ENCODE results near the gene HOXD1. TPM values are rescaled to one million over a fixed set of nuclear protein-coding genes. Genes with fewer than 3 reads are reported as not detected.

Gene HOXD1
- total and polyA plus RNA-seq, 2 of the 4 experiments (the other 2 are of a cell fraction) = not detected

GRCh38 chr2:176202491-176202890, 14.0 kb downstream of the HOXD1 start:
- Histone ChIP-seq H3K18ac (ENCODE audit: low read depth, low read length) (no peak overlapping the region), H4K5ac (ENCODE audit: low read depth, low read length) (no peak overlapping the region), H3K9me1 (ENCODE audit: insufficient read depth, low read length) (no peaks in the 10 kb centered on the region), H2BK20ac (ENCODE audit: low read depth, low read length) (no peak overlapping the region), H4K91ac (ENCODE audit: insufficient read depth, low read depth, low read length) (no peak overlapping the region), H3K79me1 (ENCODE audit: low read depth in 1 of 2, low read length in 2 of 2) (no peaks in the 10 kb centered on the region), H3K4ac (ENCODE audit: low read depth, low read length) (no peak overlapping the region), H2BK5ac (ENCODE audit: low read depth, low read length, poor library complexity, severe bottlenecking) (no peak overlapping the region), H3K4me3 (ENCODE audit: insufficient read depth, low read depth, low read length) (no peak overlapping the region), H3K4me2 (ENCODE audit: low read depth, low read length) (no peak overlapping the region), H3K56ac (ENCODE audit: extremely low read depth, insufficient read depth, low read length) (no peak overlapping the region), H3K14ac (replicated peaks; ENCODE audit: low read depth, low read length) (no peak overlapping the region), H2AK9ac (replicated peaks; ENCODE audit: low read depth, low read length, poor library complexity) (no peak overlapping the region), H3K27ac (ENCODE audit: insufficient read depth, low read length) (no peak overlapping the region), H3K23ac (ENCODE audit: low read depth, low read length) (no peak overlapping the region), H2AFZ (replicated peaks; ENCODE audit: low read length, poor library complexity) (no peak overlapping the region), H3K27me3 (ENCODE audit: control insufficient read depth, insufficient read depth, low read length) (peaks cover 2% of the 10 kb centered on the region; the same call in 1 of the 2 replicates), H4K8ac (ENCODE audit: low read depth in 2 of 2, low read length in 2 of 2) (no peak overlapping the region), H3K9me3 (ENCODE audit: control insufficient read depth, insufficient read depth, low read length) (no peaks in the 10 kb centered on the region), H3K4me1 (ENCODE audit: control insufficient read depth, insufficient read depth, low read length) (no peaks in the 10 kb centered on the region), H2BK120ac (ENCODE audit: low read depth, low read length) (no peak overlapping the region), H4K20me1 (ENCODE audit: insufficient read depth, low read length) (no peaks in the 10 kb centered on the region), H2AK5ac (ENCODE audit: low read depth, low read length) (no peak overlapping the region), H2BK15ac (ENCODE audit: low read depth, low read length) (no peak overlapping the region), H3K36me3 (ENCODE audit: control insufficient read depth, insufficient read depth, low read length) (no peaks in the 10 kb centered on the region), H3K9ac (ENCODE audit: low read depth, low read length) (no peak overlapping the region)
- in situ Hi-C loops (cut with MboI; ENCODE audit: low sequenced_read_pairs) (no loop called here), intact Hi-C loops (cut with micrococcal nuclease) (no loop called here), dilution Hi-C loops (cut with HindIII; ENCODE audit: low sequenced_read_pairs, unreplicated experiment) (no loop called here)
- DNase-seq (no peak), ATAC-seq (ENCODE audit: low read depth) (no peak)
- WGBS, 2 experiments (ENCODE audit: extremely low coverage in 2 of 2, insufficient read length in 1 of 2) = 53% methylated on average over 2 of the region's 7 CpGs; no CpG with 5 or more reads in 1 of the 2 experiments
- ChIA-PET POLR2A (ENCODE audit: unreplicated experiment) (no interaction called here), CTCF (no interaction called here)
- TF ChIP-seq FOS (IDR thresholded peaks at IDR 0.05; ENCODE audit: low read depth, low read length) = no peak
- no peak for TF ChIP-seq NFE2L2 (IDR thresholded peaks at IDR 0.05; ENCODE audit: low read depth, low read length)
- TF ChIP-seq RCOR1 (IDR thresholded peaks at IDR 0.05; ENCODE audit: insufficient replicate concordance, low read length) = no peak
- TF ChIP-seq USF2 (IDR thresholded peaks at IDR 0.05; ENCODE audit: low read depth, low read length) = no peak
- no peak for TF ChIP-seq CTCF (conservative IDR thresholded peaks at IDR 0.05; ENCODE audit: low read depth, low read length)
- TF ChIP-seq RAD21 (IDR thresholded peaks at IDR 0.05; ENCODE audit: low read length) = no peak
- TF ChIP-seq RFX5 (IDR thresholded peaks at IDR 0.05; ENCODE audit: low read depth, low read length) = no peak
- TF ChIP-seq MAZ (IDR thresholded peaks at IDR 0.05; ENCODE audit: borderline replicate concordance, low read depth, low read length) = no peak
- no peak for TF ChIP-seq CHD1 (IDR thresholded peaks at IDR 0.05; ENCODE audit: low read depth, low read length)
- TF ChIP-seq CEBPB (IDR thresholded peaks at IDR 0.05; ENCODE audit: low read depth, low read length) = no peak
- TF ChIP-seq ELK1 (IDR thresholded peaks at IDR 0.05; ENCODE audit: borderline replicate concordance, low read depth, low read length) = no peak
- TF ChIP-seq MXI1 (IDR thresholded peaks at IDR 0.05; ENCODE audit: borderline replicate concordance, low read depth, low read length) = no peak
- no peak for TF ChIP-seq MAFK (IDR thresholded peaks at IDR 0.05; ENCODE audit: low read depth, low read length)
- no peak for TF ChIP-seq POLR2A (IDR thresholded peaks at IDR 0.05; ENCODE audit: low read depth, low read length)
- TF ChIP-seq BHLHE40 (IDR thresholded peaks at IDR 0.05; ENCODE audit: low read depth, low read length) = no peak
- no peak for TF ChIP-seq SMC3 (IDR thresholded peaks at IDR 0.05; ENCODE audit: low read depth, low read length)
- BruUV-seq (replicated peaks) = no TSS peak

Measured in IMR-90 (cell line).